Measurements from ENCODE around the gene DLG2. TPM values are rescaled to one million over a fixed set of nuclear protein-coding genes. Genes with fewer than 3 reads are reported as not detected.

The DLG2 gene
- total RNA-seq, 2 experiments from 2014 or later = 1.7 to 2.1 TPM

DNA sequence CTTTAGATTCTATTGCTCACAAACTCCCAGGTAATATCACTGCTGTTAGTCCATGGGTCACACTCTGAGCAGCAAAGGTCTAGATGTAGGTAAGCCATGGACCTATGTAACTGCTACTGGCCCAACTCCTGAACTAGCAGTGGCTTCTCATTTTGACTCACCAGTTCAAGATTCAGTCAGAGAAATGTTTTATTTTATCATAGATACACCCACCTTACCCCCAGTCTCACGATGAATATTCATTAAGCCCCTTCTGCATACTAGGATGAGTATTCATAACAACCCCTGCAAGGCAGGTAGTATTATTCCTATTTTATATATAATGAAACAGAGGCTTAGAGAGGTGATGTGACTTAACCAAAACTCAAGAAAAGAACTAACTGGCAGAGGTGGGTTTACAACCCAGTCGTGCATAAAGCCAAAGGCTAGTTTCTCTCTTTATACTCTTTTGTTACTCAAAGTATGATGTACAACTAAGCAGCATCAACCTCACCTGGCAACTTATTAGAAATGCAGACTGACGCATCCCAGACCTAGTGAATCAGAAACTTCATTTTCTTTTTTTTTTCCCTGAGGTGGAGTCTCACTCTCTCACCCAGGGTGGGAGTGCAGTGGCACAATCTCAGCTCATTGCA, 1383.4 kb downstream of the DLG2 start:
- intact Hi-C loops (cut with DNase I, micrococcal nuclease) = no loop called here
- Mint-ChIP-seq H3K27me3 (no peaks in the 10 kb centered on the region), H3K9me3 (ENCODE audit: low read depth) (peaks cover 2% of the 10 kb centered on the region), H3K27ac (no peak overlapping the region), H3K4me1 (no peaks in the 10 kb centered on the region), H3K36me3 (ENCODE audit: low read depth) (no peaks in the 10 kb centered on the region), H3K4me3 (no peak overlapping the region)
- no peak for DNase-seq
- ChIA-PET POLR2A (no interaction called here), CTCF (no interaction called here)
- no peak for ATAC-seq

DNA sequence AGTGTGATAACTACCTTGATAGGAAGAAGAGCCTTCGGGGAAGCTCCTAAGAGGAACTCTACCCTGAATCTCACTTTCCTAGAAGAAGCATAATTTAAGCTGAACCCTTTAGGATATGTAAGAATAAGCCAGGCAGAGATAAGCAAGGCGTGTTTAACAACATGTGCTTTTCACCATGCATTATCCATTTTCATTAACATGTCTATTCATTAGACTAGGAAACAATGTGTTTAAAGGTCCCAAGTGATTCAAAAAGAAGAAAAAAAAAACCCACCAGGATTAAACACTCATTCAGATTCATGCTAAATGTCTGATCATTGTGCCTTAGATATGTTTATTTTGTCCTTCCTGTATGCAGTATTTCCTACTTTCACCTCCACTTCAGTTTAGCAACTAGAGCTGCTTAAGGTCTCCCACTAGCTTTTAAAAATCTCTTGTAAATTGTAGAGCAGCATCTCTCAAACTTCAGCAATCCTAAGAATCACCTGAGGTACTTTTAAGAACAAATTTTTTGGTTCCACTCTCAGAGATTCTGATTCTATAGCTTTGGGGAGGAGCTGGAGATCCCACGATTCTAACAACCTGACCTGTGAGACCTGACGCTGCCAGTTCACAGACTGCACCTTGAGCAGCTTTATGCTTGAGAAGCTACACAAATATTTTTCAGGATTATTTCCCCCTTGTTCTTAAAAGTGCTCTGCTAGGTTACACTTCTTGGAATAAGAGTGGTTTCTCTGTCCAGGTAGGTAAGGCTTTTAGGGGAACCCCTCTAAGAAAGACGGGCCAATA, 1385.6 kb downstream of the DLG2 start:
- H3K36me3 Mint-ChIP-seq (ENCODE audit: low read depth) = no peaks in the 10 kb centered on the region
- no peaks in the 10 kb centered on the region for H3K4me1 Mint-ChIP-seq
- no peak overlapping the region for H3K27ac Mint-ChIP-seq
- intact Hi-C loops (cut with DNase I, micrococcal nuclease) = no loop called here
- H3K4me3 Mint-ChIP-seq = no peak overlapping the region
- DNase-seq (no peak), ATAC-seq (no peak)
- CTCF ChIA-PET = no interaction called here
- H3K9me3 Mint-ChIP-seq (ENCODE audit: low read depth) = peaks cover 3% of the 10 kb centered on the region
- no peaks in the 10 kb centered on the region for H3K27me3 Mint-ChIP-seq
- POLR2A ChIA-PET = no interaction called here

DNA sequence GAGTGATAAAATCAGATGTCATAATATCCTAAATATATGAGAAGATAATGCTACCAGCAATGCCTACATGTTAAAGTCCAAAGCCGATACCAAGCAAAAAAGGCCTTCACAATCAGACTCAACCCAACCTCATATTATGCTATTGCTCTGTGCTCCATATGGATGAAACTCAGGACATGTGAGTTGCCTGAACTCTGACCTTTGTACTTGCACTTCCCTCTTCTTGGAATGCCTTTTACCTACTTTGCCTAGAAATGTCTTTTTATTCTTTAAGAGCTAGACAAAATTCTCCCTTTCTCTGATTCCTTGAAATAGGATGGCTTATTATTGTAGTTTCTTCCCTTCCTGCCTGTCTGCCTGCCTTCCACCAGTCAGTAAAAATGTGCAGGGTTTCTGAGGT, 1386.3 kb downstream of the DLG2 start:
- intact Hi-C loops (cut with DNase I, micrococcal nuclease) = no loop called here
- ATAC-seq = no peak
- Mint-ChIP-seq H3K27me3 (no peaks in the 10 kb centered on the region), H3K4me3 (no peak overlapping the region), H3K9me3 (ENCODE audit: low read depth) (peaks cover 3% of the 10 kb centered on the region), H3K36me3 (ENCODE audit: low read depth) (no peaks in the 10 kb centered on the region), H3K4me1 (no peaks in the 10 kb centered on the region), H3K27ac (no peak overlapping the region)
- POLR2A ChIA-PET = no interaction called here
- DNase-seq = no peak
- CTCF ChIA-PET = no interaction called here

DNA sequence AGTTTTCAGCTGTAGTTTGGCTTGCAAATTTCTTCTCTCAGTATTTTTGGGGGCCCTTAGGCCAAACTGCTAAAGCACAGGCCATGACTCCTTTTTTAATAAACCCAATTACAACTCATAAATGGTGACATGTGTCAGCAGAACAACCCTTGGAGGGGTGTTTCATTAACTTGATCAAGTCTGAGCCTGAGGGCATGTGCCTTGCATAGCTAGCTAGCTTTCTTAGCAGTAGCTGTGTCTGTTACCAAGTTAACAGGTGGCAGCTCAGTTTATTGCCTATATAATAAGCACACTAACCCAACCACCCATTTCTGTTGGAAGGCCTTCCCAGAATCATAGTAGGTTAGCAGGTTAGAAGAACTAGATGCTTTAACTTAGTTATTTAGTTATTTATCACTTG, 1390.7 kb downstream of the DLG2 start:
- no peak for ATAC-seq
- Mint-ChIP-seq H3K9me3 (ENCODE audit: low read depth) (peaks cover 6% of the 10 kb centered on the region), H3K4me1 (no peaks in the 10 kb centered on the region), H3K27me3 (no peaks in the 10 kb centered on the region), H3K4me3 (no peak overlapping the region), H3K27ac (no peak overlapping the region), H3K36me3 (ENCODE audit: low read depth) (no peaks in the 10 kb centered on the region)
- ChIA-PET POLR2A (no interaction called here), CTCF (interaction anchor here (0.6 kb wide), 2 partner anchors 22 to 387 kb away, joined by 3 to 4 read pairs; no protein-coding TSS in a partner anchor)
- intact Hi-C loops (cut with DNase I, micrococcal nuclease) = no loop called here
- no peak for DNase-seq

DNA sequence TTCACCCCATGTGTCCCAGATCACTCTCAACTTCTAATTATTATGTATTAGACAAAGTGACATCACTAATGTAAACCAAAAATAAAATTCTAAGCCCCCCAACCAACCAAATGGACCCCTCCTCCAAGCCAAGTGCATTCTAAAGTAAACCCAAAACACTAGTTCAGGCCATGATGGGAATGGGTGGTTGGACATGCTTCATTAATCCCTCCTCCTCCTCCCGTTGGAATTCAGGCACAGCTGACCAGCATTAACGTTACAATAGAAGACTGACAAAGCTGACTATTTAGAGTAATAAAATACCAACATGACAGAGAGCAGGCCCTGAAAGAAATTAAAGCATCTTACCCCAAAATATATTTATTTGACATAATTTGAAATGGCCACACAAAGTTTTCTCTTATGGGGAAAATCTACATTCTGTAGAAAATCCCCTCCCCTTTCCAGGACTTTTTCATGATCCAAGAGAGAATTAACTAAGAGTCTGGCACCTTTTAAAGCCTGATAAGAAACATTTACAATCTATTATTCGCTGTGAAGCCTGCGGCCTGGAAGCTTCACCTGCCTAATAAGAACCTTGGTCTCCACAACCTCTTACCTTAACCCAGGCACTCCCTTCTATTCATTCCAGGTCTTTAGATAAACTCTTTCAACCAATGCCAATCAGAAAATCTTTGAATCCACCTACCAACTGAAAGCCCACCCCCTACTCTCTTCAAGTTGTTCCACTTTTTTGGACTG, 1392.5 kb downstream of the DLG2 start:
- Mint-ChIP-seq H3K4me1 (no peaks in the 10 kb centered on the region), H3K36me3 (ENCODE audit: low read depth) (no peaks in the 10 kb centered on the region), H3K9me3 (ENCODE audit: low read depth) (peaks cover 6% of the 10 kb centered on the region), H3K27me3 (no peaks in the 10 kb centered on the region), H3K4me3 (no peak overlapping the region), H3K27ac (no peak overlapping the region)
- DNase-seq (no peak), ATAC-seq (no peak)
- CTCF ChIA-PET = interaction anchor here (0.9 kb wide), 1 partner anchor 19 kb away, joined by 3 read pairs; no protein-coding TSS in a partner anchor
- intact Hi-C loops (cut with DNase I, micrococcal nuclease) = no loop called here
- POLR2A ChIA-PET = no interaction called here

DNA sequence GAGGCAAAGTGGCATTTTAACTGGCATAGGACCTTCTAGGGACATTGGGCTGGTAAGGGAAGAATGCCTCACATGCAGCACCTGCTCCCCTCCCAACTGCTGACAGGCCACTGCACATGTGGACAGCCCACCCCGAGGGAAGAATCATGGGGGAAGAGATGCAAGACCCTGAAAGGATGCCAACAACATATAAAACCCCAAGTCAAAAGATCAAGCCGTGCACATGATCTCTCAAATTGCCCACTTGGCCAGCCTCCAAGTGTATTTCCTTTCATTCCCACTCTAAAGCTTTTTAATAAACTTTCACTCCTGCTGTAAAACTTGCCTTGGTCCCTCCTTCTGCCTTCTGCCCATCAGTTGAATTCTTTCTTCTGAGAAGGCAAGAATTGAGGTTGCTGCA, 1393.1 kb downstream of the DLG2 start:
- no peak overlapping the region for H3K4me3 Mint-ChIP-seq
- no peaks in the 10 kb centered on the region for H3K4me1 Mint-ChIP-seq
- DNase-seq (no peak), ATAC-seq (no peak)
- POLR2A ChIA-PET = no interaction called here
- peaks cover 6% of the 10 kb centered on the region for H3K9me3 Mint-ChIP-seq (ENCODE audit: low read depth)
- CTCF ChIA-PET = interaction anchor here (0.9 kb wide), 1 partner anchor 18 kb away, joined by 3 read pairs; no protein-coding TSS in a partner anchor
- no peaks in the 10 kb centered on the region for H3K27me3 Mint-ChIP-seq
- no peaks in the 10 kb centered on the region for H3K36me3 Mint-ChIP-seq (ENCODE audit: low read depth)
- intact Hi-C loops (cut with DNase I, micrococcal nuclease) = no loop called here
- no peak overlapping the region for H3K27ac Mint-ChIP-seq

DNA sequence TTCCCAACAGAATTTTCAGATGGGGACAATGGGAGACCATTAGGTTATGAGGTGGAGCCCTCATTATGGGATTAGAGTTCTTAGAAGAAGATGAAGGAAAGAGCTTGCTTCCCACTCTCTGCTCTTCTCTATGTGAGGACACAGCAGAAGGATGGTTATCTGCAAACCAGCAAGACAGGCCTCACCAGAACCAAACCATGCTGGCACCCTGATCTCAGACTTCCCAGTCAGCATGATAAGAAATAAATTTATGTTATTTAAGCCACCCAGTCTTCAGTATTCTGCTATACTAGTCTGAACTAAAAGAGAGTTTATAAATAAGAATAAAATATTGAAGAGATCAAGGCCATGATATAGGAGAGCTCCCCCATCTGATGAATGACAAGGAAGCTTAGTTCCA, 1394.6 kb downstream of the DLG2 start:
- POLR2A ChIA-PET = no interaction called here

DNA sequence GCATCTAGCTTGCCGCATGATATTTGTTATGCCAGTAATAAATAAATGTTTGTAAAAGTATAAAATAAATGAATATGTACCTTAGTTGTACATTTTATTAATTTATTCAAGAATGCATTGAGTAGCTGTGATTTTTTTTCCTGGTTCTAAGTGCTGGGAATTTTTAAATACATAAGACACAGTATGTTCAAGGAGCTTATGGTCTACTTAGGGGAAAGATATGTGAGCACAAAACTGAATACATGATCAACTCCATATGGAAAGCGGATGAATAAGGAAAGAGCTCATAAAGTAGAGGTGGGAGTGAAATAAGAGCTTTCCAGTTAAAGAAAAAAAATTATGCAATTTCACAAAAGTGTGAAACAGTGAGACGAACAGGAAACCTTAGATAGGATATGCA, 1396.7 kb downstream of the DLG2 start:
- Mint-ChIP-seq H3K27me3 (no peaks in the 10 kb centered on the region), H3K36me3 (ENCODE audit: low read depth) (no peaks in the 10 kb centered on the region), H3K4me1 (no peaks in the 10 kb centered on the region), H3K4me3 (no peak overlapping the region), H3K27ac (no peak overlapping the region), H3K9me3 (ENCODE audit: low read depth) (peaks cover 9% of the 10 kb centered on the region)
- intact Hi-C loops (cut with DNase I, micrococcal nuclease) = no loop called here
- ATAC-seq = no peak
- no peak for DNase-seq
- ChIA-PET POLR2A (no interaction called here), CTCF (no interaction called here)

More for the DNA sequence above, 1394.6 kb downstream of the DLG2 start:
- no peak for DNase-seq
- Mint-ChIP-seq H3K27me3 (no peaks in the 10 kb centered on the region), H3K9me3 (ENCODE audit: low read depth) (peaks cover 10% of the 10 kb centered on the region), H3K27ac (no peak overlapping the region), H3K36me3 (ENCODE audit: low read depth) (no peaks in the 10 kb centered on the region), H3K4me1 (no peaks in the 10 kb centered on the region), H3K4me3 (no peak overlapping the region)
- CTCF ChIA-PET = no interaction called here
- intact Hi-C loops (cut with DNase I, micrococcal nuclease) = no loop called here
- ATAC-seq = no peak

DNA sequence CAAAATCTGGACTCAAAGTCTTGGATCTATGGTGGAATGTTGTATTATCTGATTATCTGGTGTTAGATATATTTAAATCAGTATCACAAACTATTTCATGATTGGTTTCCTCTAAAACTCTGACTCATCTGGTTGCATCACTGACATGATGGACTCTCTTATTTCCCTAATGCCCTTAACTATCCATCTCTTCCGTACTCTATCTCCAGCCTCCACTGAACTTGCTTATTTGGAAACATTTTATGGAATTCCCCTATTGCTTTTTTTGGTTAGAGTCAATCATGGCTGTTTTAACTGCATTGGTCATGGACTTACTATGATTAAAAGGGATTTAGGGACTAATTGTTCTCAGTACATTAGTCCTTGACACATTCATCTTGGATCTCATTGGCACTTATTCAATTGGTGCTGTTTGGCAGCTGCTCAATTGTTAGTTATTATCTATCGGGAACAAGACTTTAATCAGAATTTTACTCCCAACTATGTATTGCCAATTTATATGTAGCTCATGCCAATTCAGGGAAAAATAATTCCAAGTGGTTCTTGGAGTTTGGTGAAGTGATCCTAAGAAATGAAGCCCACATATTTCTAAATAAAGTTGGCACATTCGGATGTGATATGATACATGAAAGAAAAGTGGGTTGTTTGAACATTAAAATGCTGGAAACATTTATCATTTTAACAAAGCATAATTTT, 1399.0 kb downstream of the DLG2 start:
- peaks cover 8% of the 10 kb centered on the region for H3K9me3 Mint-ChIP-seq (ENCODE audit: low read depth)
- no peaks in the 10 kb centered on the region for H3K36me3 Mint-ChIP-seq (ENCODE audit: low read depth)
- H3K27me3 Mint-ChIP-seq = no peaks in the 10 kb centered on the region
- DNase-seq (no peak), ATAC-seq (no peak)
- H3K4me3 Mint-ChIP-seq = no peak overlapping the region
- POLR2A ChIA-PET = no interaction called here
- no peak overlapping the region for H3K27ac Mint-ChIP-seq
- intact Hi-C loops (cut with DNase I, micrococcal nuclease) = no loop called here
- CTCF ChIA-PET = no interaction called here
- H3K4me1 Mint-ChIP-seq = no peaks in the 10 kb centered on the region

DNA sequence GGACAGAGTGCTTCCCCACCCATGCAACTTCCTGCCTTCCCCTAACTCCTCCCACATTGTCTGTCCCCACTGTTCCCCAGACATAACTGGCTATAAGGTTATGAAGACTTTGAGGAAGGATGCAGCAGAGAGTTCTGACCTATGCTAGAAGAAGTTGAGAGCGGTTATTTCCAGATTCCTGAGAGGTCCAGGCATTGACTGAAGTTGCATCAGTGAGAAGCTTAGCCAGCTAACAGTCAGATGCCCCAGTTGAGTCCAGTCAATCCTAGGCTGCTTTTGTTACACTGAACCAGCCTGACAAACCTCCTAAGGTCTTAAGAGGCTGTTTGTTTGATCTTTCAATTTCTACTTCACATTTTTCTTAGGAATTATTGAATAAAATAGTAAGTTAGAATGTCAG, 1403.1 kb downstream of the DLG2 start:
- intact Hi-C loops (cut with DNase I, micrococcal nuclease) = no loop called here
- ATAC-seq = no peak
- Mint-ChIP-seq H3K9me3 (ENCODE audit: low read depth) (peaks cover 15% of the 10 kb centered on the region), H3K4me1 (no peaks in the 10 kb centered on the region), H3K4me3 (no peak overlapping the region), H3K27me3 (no peaks in the 10 kb centered on the region), H3K27ac (no peak overlapping the region), H3K36me3 (ENCODE audit: low read depth) (no peaks in the 10 kb centered on the region)
- ChIA-PET POLR2A (no interaction called here), CTCF (no interaction called here)
- DNase-seq = no peak

- no peaks in the 10 kb centered on the region for H3K4me1 Mint-ChIP-seq
- CTCF ChIA-PET = interaction anchor here (0.8 kb wide), 1 partner anchor 97 kb away, joined by 4 read pairs; no protein-coding TSS in a partner anchor
- no peak for ATAC-seq
- DNase-seq = no peak
- POLR2A ChIA-PET = no interaction called here
- no peak overlapping the region for H3K27ac Mint-ChIP-seq
- H3K27me3 Mint-ChIP-seq = no peaks in the 10 kb centered on the region
- intact Hi-C loops (cut with DNase I, micrococcal nuclease) = no loop called here
- H3K4me3 Mint-ChIP-seq = no peak overlapping the region
- H3K36me3 Mint-ChIP-seq (ENCODE audit: low read depth) = no peaks in the 10 kb centered on the region
- H3K9me3 Mint-ChIP-seq (ENCODE audit: low read depth) = peaks cover 13% of the 10 kb centered on the region
These were observed 1408.8 kb downstream of the DLG2 start for GRCh38 chr11:84218318-84218717.
